ENCODE measurements around the gene TEKT2.

The TEKT2 gene

DNA sequence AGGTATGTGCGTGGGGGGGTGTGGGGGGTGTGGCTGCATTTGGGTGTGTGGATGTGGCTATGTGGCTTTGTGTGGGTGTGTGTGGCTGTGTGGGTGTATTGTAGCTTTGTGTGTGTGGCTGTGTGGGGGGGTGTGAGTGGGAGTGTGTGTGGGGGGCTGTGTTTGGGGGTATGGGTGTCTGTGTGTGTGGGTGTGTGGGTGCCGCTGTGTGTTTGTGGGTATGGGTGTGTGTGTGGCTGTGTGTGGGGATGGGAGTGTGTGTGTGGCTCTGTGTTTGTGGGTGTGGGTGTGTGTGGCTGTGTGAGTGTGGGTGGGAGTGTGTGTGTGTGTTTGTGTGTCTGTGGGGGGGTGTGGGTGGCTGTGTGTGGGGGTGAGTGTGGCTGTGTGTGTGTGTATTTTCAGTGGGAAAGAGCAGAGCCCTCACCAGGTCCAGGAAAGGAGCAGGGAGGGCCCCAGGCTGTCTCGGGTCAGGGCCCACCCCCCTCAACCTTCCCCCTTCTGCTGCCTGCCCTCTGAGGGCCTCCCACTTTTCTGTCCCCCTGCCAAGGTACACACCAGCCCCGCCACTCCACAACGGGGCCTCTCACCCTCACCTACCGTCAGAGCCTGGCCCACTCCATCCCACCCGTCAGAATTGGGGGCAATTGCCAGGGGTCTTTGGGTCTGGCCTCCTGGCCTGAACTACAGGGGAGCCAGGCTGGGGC, 43.1 kb downstream of the TEKT2 start:
- no peak for TF ChIP-seq CTCF (IDR thresholded peaks at IDR 0.05; ENCODE audit: insufficient read depth, low read depth, low read length, missing control alignments)
- no peak overlapping the region for H3K4me3 ChIP-seq (ENCODE audit: low read depth, low read length)
- DNase-seq (ENCODE audit: low read depth) = no peak

- no peak for TF ChIP-seq CTCF (IDR thresholded peaks at IDR 0.05; ENCODE audit: insufficient read depth, low read depth, low read length, missing control alignments)
- no peak overlapping the region for H3K4me3 ChIP-seq (ENCODE audit: low read depth, low read length)
- DNase-seq (ENCODE audit: low read depth) = no peak
Measured at GRCh38 chr1:36128126-36128904, 44.4 kb downstream of the TEKT2 start.

DNA sequence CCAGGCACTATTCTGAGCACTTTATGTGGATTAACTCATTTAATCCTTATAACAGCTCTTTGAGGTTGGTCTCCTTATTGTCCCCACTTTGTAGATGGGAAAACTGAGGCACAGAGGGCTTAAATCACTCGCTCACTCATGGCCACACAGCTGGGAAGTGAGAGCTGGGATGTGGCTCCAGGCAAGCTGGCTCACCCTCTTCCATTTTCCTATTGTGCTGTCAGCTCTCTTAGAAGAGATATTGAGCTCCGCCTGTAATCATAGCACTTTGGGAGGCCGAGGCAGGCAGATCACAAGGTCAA, 45.0 kb downstream of the TEKT2 start:
- no peak overlapping the region for H3K4me3 ChIP-seq (ENCODE audit: low read depth, low read length)
- DNase-seq (ENCODE audit: low read depth) = no peak
- TF ChIP-seq CTCF (IDR thresholded peaks at IDR 0.05; ENCODE audit: insufficient read depth, low read depth, low read length, missing control alignments) = no peak

- H3K4me3 ChIP-seq (ENCODE audit: low read depth, low read length) = no peak overlapping the region
- TF ChIP-seq CTCF (IDR thresholded peaks at IDR 0.05; ENCODE audit: insufficient read depth, low read depth, low read length, missing control alignments) = no peak
- DNase-seq (ENCODE audit: low read depth) = no peak
Measured at GRCh38 chr1:36132029-36132428, 48.1 kb downstream of the TEKT2 start.

DNA sequence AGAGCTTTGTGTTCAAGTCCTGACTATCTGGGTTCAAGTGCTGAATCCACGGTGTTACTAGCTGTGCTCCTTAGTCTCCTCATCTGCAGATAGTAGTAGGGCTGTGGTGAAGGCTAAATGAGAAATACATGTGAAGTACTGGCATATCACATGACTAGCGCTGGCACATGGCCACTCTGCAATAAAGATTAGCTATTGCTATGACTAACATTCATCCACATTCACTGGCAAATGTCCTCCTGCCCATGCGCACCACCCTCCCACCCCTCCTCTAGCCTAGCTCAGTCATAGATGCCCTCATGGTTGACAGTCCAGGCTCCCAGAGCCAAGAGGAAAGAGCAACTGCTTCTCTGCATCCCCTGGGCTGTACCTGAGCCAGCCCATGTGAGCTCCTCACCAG, 49.6 kb downstream of the TEKT2 start:
- DNase-seq (ENCODE audit: low read depth) = no peak
- TF ChIP-seq CTCF (IDR thresholded peaks at IDR 0.05; ENCODE audit: insufficient read depth, low read depth, low read length, missing control alignments) = no peak
- no peak overlapping the region for H3K4me3 ChIP-seq (ENCODE audit: low read depth, low read length)

- TF ChIP-seq CTCF (IDR thresholded peaks at IDR 0.05; ENCODE audit: insufficient read depth, low read depth, low read length, missing control alignments) = no peak
- DNase-seq (ENCODE audit: low read depth) = no peak
- H3K4me3 ChIP-seq (ENCODE audit: low read depth, low read length) = no peak overlapping the region
Measured at GRCh38 chr1:36134031-36134430, 50.1 kb downstream of the TEKT2 start.
